T-helper 9 cell (primary cell): ENCODE measurements around the gene C1QTNF12.
A peak's percentile ranks its signal among the peaks of the same experiment; 100 is the strongest.

Experiments used
- DNase-seq: peaks from one replicate; pipeline ENCODE4 v3.0.0-alpha.2; 2020

The C1QTNF12 gene

DNA sequence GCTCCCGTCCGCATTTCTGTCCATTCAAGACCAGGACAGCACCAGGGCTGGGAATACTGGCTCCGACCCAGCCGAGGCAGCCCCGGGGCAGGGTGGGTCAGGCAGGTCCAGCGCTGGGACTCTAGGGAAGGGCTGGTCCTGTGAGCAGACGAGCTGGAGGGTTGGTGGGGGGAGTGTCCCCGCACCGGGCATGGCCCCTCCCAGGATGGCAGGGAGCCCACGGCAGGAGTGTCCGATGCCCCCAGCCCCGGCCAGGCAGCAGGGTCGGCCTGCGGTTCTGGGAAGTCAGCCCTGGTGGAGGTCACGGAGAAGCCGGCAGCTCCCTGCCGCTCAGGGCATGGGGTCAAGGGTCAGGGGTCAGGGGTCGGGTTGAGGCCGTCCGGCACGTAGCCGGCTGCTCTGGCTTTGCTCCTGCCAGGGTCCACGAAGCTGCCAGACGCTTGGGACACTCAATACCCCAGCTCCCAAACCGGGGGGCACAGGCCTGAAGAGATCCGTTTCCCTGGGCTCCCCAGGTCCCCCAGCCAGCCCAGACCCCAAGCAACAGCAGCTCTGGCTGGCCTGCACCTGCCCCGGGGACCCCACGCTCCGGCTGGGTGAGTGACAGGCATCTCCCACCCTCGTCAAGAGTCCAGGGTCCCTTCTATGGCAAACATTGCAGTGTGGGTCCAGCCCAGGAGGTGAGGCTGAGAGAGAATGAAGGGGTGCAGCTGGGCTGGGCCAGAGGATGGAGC lies 6.7 kb downstream of the C1QTNF12 start:
- no peak for DNase-seq

DNA sequence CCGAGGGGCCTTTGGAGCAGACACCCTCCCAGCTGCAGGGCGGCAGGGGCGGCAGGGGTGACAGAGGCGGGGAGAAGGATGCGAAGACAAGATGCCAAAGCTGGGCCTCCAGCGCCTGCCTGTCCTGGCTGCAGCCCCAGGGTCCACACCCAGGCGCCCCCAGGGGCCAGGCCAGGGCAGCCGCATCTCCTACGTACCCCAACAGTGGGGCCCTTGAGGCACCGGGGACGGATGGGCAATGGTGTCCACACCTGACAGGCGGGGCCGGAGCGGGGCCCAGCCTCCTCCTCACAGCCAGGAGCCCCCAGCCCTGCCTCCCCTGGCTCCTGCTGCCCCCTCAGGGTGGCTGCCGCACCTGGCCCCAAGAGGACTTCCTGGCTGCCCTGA lies 7.3 kb downstream of the C1QTNF12 start:
- DNase-seq = no peak

DNA sequence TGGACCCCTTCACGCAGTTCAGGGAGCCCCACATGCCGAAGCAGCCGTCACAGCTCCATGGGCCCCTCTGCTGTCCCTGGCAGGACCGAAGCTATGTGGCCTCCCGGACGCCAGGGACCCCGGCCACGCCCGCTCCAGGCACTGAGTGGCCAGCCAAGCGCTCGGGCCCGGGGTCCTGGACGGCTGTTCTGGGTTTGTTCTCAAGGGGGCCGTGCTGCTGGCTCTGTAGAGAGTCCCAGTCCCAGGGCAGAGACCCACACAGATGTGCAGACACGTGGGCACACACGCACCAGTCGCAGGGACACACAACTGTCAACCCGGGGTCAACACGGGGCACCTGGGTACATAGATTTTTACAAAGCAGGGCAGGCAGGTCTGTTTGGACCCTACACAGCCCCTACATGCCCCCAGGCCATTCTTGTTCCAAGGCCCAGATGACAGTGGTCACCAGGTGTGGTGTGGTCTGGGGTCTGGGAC lies 7.8 kb downstream of the C1QTNF12 start:
- DNase-seq = no peak

- DNase-seq = no peak
Observed at GRCh38 chr1:1237874-1238701, 8.4 kb downstream of the C1QTNF12 start.

GRCh38 chr1:1236945-1237873 lies 9.3 kb downstream of the C1QTNF12 start:
- no peak for DNase-seq

- DNase-seq = no peak
Observed at GRCh38 chr1:1236176-1236763, 10.3 kb downstream of the C1QTNF12 start.

DNA sequence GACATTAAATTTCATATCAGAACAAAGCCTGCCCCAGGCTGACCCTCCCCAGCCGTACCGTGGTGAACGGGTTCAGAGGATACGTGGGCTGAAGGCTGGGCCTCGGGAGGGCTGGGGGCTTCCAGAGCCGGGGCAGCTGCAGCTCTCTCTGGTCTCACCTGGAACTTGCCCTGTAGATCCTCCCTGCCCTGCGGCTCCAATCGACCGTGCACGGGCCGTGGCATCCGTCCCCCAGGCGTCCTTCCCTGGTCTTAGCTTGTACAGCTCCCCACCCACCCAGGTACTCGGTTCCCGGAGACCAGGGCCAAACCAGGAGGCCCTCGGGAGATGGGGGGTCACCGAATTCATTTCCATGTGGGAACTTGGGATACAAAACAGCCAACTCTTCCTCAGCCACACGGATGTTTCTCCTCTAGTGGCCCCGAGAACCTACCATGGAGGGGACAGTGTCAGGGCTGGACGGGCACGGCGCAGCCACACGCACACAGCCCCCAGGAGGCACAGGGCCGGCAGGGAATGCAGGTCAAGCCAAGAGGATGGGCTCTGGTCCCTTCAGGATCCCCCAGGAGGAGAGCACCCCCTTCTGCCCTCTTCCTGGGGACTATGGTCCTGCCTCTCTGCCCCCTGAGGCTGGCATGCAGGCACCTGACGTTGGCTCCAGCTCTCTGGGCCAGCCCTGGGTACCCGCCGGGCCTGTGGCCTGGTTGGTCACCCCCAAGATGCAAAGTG lies 11.3 kb downstream of the C1QTNF12 start:
- no peak for DNase-seq

DNA sequence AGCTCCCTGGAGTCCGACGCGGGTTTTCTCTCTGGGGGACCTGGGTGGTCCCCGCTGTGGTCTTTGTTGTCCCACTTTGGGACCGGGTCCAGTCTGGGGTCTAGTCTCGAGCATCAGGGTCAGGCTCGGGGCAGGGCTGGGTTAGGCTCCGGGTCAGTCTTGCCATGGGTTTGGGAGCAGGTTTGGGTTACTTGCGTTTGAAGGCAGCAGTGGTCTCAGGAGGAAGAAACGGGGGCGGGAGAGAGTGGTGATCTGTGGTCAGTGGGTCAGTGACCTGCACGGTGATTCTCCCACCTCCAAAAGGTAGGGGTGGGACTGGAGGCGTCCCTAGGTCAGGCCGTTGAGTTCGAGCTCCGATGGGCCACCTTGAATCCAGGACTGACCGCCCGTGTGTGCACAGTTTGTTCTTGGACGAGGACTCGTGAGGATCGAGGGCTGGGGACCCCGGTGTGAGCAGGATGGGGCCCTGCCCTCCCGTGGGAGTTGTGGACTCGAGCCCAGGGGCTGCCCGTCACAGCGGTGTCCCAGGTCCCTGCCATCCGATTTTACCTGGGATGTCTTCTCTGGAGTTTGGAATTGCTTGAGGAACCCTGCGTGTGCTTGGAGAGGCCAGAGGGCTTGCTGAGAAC lies 12.2 kb downstream of the C1QTNF12 start:
- DNase-seq = no peak

DNA sequence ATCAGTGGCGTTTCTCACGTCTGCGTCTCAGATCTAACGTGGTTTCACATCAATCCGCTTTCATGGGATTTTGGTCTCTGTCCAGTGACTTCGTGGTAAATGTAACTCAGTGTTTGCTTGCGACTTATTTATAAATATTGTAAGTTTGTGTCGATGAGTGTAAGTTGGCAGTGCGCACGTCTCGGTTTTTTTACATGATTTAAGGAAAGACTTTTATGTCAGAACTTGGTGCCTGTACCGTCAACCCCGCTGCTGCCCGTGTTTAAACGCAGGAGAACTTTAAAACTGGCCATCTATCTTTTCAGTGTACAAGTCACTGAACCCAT lies 13.0 kb downstream of the C1QTNF12 start:
- no peak for DNase-seq

GRCh38 chr1:1232796-1233566 lies 13.5 kb downstream of the C1QTNF12 start:
- DNase-seq = no peak

DNA sequence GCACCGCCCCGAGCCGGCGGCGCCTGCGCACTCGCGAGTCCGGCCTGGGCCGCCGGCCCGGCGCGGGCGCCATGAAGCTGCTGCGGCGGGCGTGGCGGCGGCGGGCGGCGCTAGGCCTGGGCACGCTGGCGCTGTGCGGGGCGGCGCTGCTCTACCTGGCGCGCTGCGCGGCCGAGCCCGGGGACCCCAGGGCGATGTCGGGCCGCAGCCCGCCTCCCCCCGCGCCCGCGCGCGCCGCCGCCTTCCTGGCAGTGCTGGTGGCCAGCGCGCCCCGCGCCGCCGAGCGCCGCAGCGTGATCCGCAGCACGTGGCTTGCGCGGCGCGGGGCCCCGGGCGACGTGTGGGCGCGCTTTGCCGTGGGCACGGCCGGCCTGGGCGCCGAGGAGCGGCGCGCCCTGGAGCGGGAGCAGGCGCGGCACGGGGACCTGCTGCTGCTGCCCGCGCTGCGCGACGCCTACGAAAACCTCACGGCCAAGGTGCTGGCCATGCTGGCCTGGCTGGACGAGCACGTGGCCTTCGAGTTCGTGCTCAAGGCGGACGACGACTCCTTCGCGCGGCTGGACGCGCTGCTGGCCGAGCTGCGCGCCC lies 14.2 kb downstream of the C1QTNF12 start, which contains the start of gene B3GALT6:
Gene B3GALT6, plus strand, starts transcription at position 30 of the 588 bp plus-strand sequence. Its CDS starts 42 bp downstream, at position 72.
- no peak for DNase-seq

DNA sequence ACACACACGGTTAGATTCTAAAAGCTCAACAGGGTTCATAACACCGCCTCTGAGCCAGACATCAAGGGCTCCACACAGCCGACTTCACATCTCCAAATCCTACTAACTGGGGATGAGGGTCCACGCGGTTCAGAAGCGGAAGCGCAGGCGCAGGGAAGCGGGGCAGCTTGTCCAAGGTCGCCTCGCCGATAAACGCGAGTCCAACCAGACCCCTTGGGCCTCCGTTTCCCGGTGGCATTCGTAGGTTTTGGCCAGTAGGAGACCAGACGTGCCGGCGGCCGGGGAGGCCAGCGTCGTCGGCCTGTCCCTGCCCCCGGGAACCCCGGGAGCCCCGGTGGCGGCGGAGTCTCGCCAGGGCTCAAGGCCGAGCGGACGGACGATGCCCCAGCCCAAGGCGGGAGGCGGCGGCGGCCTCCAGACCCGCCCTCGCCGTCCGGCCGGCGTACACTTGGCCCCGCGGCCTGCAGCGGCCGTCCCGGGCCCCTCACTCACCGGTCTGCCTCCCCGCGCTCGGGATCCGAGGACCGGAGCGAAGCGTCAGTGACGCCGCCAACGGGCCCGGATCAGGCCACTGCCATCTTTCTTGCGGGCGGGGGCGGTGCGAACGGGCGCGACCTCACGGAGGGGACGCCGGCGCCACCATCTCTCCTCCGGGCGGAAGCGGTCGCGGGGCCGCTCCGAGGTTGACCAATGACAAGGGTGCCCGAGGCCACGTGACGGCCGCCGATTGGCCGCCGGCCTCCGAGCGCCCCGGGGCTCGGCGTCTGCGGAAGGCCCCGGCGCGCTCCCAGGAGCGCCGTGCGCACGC lies 14.9 kb downstream of the C1QTNF12 start, which contains the start of gene SDF4:
Gene SDF4, minus strand, starts transcription at position 602 of the 808 bp plus-strand sequence. CDS start 3,229 bp downstream, outside the sequence.
- DNase-seq = peak; percentile 95

- DNase-seq = no peak
Observed at GRCh38 chr1:1230656-1231399, 15.7 kb downstream of the C1QTNF12 start.

- no peak for DNase-seq
Observed at GRCh38 chr1:1229770-1230169, 16.8 kb downstream of the C1QTNF12 start.

- no peak for DNase-seq
Observed at GRCh38 chr1:1228596-1229321, 17.8 kb downstream of the C1QTNF12 start.

GRCh38 chr1:1228187-1228586 lies 18.3 kb downstream of the C1QTNF12 start:
- no peak for DNase-seq

DNA sequence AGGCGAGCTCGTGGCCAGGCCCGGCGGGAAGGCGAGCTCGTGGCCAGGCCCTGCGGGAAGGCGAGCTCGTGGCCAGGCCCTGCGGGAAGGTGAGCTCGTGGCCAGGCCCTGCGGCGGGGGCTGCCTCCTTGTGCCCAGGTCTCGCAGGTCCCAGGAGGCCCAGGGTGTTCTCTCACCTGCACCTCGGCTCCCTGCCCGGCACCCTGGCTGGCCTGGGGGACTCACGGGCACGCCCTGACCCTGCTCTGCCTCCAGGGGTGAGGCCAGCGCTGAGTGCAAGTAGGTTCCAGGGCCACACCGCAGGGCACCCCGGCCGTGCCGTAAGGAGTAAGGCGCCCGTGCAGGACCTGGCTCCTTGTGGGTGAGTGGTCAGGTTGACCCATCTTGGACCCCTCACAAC lies 19.1 kb downstream of the C1QTNF12 start:
- DNase-seq = no peak
